HCEC 1CT (cell line): ENCODE results near the gene AEBP1.
A peak's percentile ranks its signal among the peaks of the same experiment; 100 is the strongest.

Experiments
- DNase-seq: peaks from one replicate; pipeline ENCODE4 v3.0.0-alpha.2; 2017

Gene AEBP1

GRCh38 chr7:44067064-44067951 is 36.8 kb upstream of the AEBP1 start:
- no peak for DNase-seq

DNA sequence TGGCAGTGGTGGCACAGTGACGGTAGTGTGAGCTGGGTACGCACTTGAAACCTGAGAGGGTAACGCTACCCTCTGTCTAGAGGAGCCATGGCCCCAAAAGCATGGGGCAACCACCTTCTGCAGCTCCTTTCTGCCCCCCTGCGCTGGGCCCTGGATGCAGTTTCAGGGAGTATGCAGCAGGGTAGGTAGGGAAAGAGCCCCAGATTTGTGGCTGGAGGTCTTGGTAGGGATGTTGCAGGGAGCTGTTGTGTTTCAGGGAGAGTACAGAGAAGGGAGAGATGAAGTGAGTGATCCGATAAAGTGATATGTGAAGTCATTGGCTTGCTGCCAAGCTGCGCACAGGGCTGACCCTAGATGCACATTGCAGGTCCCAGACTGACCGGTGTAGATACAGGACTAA is 36.1 kb upstream of the AEBP1 start:
- DNase-seq: no peak

GRCh38 chr7:44071726-44072363 is 32.3 kb upstream of the AEBP1 start:
- no peak for DNase-seq

DNA sequence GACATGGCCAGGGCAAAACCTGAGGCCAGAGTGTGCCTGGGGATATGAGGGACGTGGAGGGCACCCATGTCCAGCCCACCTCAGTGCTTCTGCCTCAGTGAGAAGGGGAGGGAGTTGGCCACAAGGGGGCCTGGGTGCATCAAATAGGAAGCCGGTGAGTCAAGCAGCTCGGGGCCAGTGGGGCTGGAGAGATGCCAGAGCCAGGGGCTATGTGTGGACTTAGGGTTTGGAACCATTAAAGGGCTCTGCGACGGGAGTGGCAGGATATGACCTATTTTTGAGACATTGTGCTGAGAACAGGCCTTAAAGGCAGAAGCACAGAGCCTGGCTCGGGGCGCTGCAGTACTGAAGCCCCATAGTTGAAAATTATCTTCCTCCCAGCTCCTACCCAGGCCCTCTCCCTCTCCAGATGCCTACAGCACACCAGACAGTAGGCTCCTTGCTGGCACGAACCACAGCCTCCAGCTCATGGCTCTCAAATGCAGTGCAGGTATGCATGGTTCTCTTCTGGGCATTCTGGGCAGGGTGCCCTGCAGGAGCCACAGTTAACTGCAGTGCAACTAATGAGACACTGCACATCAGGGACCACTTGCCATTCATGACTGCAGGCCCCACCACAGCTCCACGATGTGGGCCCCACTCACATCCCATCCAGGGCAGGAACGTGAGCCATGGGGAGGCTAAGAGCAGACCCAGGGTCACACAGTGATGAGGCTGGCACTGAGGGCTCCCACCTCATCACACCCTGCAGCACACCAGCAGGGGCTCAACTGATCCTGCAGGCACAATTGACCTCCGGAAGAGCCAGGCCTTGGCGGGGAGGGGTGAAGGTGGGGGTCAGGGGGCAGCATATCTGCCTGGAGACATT is 31.5 kb upstream of the AEBP1 start:
- DNase-seq: peak; percentile 71

- no peak for DNase-seq
Observed at GRCh38 chr7:44073664-44074348, 30.3 kb upstream of the AEBP1 start.

GRCh38 chr7:44074349-44074695 is 29.8 kb upstream of the AEBP1 start:
- no peak for DNase-seq

DNA sequence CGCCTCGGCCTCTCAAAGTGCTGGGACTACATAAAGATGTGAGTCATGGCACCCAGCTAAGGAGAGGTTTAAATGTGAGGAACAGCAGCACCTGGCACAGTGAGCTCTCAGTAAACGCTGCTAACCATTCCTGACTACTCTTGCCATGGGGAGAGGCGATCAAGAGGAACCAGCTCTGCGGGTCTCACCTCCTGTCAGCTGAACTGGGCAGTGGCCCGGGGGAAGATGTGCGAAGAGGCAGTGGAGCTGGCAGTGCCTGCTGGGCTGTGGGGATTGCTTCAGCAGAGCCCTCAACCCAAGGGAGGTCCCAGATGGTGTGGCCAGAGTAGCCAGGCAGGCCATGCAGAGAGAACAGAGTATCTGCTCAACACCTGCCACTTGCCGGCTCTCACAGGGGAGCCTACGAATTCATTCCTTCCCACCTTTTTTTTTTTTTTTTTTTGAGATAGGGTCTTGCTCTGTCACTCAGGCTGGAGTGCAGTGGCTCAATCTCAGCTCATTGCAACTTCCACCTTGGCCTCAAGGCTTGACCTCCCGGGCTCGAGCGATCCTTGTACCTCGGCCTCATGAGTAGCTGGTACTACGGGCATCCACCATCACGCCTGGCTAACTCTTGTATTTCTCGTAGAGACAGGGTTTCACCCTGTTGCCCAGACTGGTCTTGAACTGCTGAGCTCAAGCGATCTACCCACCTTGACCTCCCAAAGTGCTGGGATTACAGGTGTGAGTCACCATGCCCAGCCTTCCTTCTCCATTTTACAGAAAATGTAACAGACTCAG is 28.7 kb upstream of the AEBP1 start:
- DNase-seq: no peak

- no peak for DNase-seq
Observed at GRCh38 chr7:44076101-44076895, 27.8 kb upstream of the AEBP1 start.

GRCh38 chr7:44077061-44077460 is 27.1 kb upstream of the AEBP1 start:
- no peak for DNase-seq

DNA sequence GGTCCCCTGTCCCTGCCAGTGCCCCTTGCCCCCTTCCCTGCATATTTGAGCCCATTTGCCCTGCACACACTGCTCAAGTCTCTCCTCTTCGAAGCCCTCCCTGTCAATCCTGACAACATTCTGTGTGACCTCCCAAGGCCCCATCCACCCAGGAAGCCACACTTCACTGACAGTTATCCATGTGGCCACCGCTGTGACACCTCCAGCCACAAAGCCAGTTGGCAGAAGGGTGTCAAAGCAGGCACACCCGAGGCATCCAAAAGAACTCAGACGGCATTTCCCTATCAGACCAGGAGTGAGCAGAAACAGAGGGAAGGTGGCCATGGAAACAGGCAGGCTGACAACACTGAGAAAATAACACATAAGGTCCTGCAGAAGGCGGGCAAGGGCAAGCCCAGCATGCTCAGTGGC is 26.5 kb upstream of the AEBP1 start:
- DNase-seq: no peak

DNA sequence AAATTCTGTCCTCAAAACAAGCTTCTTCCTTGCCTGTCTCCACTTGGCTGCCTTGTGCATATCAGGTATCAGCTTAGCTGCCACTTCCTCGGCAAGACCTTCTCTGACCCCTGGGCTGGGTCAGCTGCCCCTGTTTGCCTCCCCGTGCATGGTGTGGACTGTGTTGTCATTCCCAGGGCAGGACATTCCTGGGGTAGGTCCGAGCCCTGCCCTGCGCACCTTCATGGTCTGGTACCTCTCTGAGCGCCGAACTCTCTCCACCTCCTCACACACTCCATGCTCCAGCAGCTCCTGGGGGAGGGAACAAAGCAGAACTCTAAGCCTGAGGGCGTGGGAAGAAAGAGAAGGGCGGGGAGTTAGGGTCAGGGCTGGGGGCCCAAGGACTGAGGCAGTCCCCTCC is 25.6 kb upstream of the AEBP1 start:
- no peak for DNase-seq

- DNase-seq: no peak
Observed at GRCh38 chr7:44079331-44080021, 24.7 kb upstream of the AEBP1 start.

- no peak for DNase-seq
Observed at GRCh38 chr7:44080118-44080517, 24.0 kb upstream of the AEBP1 start.

DNA sequence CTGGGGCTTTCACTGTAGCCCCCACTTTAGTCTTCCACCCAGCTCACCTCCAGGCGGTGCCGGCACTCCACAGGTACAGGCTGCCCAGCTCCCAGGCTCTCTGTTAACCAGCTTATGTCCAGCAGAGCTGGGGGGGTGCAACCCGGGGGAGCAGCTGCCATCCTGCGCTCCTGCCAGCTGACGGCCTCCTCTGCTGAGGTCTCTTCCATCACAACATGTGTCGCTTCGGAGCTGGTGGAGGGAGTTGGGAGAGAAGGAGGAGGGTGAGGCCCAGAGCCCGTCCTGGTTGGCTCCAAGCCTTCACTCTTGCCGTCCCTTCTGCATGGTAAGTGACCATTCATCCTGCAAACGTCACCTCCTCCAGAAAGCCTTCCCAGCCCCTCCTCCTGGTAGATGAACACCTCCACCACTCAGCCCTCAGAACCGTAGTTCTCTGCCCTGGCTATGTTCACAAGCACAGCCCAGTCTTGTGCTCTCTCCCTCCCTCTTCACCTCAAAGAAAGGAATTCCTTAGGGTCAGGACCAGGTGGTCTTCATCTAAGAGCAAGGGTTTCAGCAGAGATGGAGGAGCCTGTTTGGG is 23.4 kb upstream of the AEBP1 start:
- no peak for DNase-seq

- DNase-seq: no peak
Observed at GRCh38 chr7:44081266-44081748, 22.8 kb upstream of the AEBP1 start.

- DNase-seq: peak; percentile 100
Observed at GRCh38 chr7:44082541-44083207, 21.5 kb upstream of the AEBP1 start.

DNA sequence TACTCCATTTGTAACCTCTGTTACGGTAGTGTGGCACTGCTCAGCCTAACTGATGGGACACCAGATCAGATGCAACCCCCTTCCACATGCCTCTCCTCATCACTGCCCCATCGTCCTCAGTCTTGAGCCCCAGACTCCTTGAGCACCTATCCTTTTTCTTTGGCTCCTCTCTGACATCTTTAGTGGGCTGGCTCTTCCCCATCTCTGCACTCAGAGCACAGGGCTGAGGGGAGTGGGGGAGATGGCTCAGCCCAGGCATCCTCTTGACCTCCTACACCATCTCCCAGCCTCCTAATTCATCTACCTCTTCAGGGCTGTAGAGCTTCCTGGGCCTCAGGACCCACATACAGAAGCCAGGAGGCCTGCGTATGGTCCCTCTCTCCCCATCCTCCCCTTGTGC is 20.3 kb upstream of the AEBP1 start:
- DNase-seq: no peak

DNA sequence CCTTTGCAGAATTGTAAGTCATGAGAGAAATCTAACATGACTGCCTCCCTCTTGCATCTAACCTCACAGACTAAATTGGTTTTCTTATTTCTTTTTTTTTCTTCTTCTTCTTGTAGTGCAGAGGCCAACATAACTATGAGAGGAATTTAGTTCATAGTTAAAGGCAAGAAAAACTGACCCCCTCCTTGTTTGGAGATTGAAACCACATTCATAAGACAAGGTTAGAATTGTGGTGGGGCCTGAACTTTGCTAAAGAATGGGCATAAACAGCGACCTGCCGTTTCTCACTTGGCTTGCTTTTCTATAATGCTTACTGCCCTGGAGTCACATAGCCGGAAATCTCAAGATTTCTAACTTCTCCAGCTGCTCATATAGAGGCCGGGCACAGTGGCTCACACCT is 19.4 kb upstream of the AEBP1 start:
- DNase-seq: no peak

DNA sequence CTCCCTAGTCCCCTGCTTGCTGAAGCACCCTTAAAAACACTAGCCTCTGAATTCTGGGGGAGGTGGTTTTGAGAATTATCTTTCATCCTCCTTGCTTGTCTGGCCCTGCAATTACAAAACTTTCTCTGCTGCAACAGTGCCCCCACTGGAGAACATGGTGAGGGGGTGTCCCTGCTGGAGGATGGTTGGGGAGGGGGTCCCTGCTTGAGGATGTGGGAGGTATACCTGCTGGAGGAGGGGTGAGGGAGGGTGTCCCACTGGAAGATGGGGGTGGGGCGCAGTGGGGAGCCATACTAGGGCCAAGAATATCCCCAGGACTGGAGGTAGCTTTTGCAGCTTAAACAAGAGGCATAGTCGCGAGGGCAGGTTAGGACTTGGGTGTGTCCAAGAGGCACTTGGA is 18.6 kb upstream of the AEBP1 start:
- DNase-seq: no peak

DNA sequence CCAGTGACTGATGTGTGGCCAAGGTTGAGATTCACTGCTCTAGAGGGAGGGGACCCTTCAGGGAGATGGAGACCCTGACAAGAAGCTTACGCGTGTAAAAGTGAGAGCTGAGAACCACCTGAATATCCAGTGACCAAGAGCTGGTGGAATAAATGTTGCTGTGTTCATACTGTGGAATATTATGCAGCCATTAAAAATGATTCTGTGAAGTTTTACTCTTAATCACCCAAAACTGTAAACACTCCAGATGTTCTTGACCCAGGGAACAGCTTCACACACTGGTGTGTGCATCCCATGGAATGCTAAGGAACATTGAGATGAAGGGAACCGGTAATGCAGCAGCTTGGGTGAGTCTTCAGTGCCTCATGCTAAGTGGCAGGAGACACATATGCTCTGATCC is 17.5 kb upstream of the AEBP1 start:
- DNase-seq: no peak
